Heart right ventricle (tissue), 16 donors: ENCODE data around the gene ERO1A. TPM values are rescaled to one million over a fixed set of nuclear protein-coding genes. Genes with fewer than 3 reads are reported as not detected.

Experiments
- ATAC-seq, 8 donors: fragments of 200-7000 bp; cut with Tn5 transposase; one replicate each; pipeline ENCODE4 v1.9.1; 2020; ENCODE audit warnings: mild to moderate bottlenecking in 8 of 8, moderate library complexity in 8 of 8, moderate number of reproducible peaks in 1 of 8
- DNase-seq, 2 donors: peaks; one replicate each; pipeline ENCODE4 v3.0.0-alpha.2; 2020
- H3K27ac ChIP-seq, 10 donors: fragments of 200-600 bp; sonication (generic) in 2 of 10; one replicate each; pipeline versions ENCODE4 v1.5.0 to v1.8.0; 2020 to 2022; ENCODE audit warnings: mild to moderate bottlenecking in 3 of 10
- H3K27me3 ChIP-seq, 7 donors: fragments of 200-600 bp; one replicate each; pipeline ENCODE4 v1.8.0; 2021 to 2022; ENCODE audit warnings: mild to moderate bottlenecking in 2 of 7
- H3K36me3 ChIP-seq, 9 donors: fragments of 200-600 bp; sonication (generic) in 1 of 9; one replicate each; pipeline versions ENCODE4 v1.5.0 to v1.8.0; 2020 to 2022; ENCODE audit warnings: mild to moderate bottlenecking in 2 of 9
- H3K4me1 ChIP-seq, 9 donors: fragments of 200-600 bp; sonication (generic) in 1 of 9; one replicate each; pipeline versions ENCODE4 v1.5.0 to v1.8.0; 2020 to 2022; ENCODE audit warnings: mild to moderate bottlenecking in 4 of 9
- H3K4me3 ChIP-seq, 10 donors: fragments of 200-600 bp; sonication (generic) in 2 of 10; one replicate each; pipeline versions ENCODE4 v1.5.0 to v1.8.0; 2020 to 2022; ENCODE audit warnings: mild to moderate bottlenecking in 7 of 10, moderate library complexity in 2 of 10
- H3K9me3 ChIP-seq, 11 donors: fragments of 200-600 bp in 10 of 11; sonication (generic) in 2 of 11; one replicate each; pipeline versions ENCODE4 v1.5.0 to v1.8.0; 2013 to 2022; ENCODE audit warnings: mild to moderate bottlenecking in 2 of 11, control low read depth in 1 of 11, moderate library complexity in 1 of 11
- WGBS, 2 donors: extraction: QIAGEN DNeasy Blood & Tissue Kit; methylation state at CpG; one replicate each; pipeline ENCODE4 v1.1.7; 2013; ENCODE audit warnings: inconsistent platforms in 1 of 2; 5-methylcytosine and 5-hydroxymethylcytosine counted together
- intact Hi-C, 10 donors: fragments of 100-400 bp; cut with DNase I; formaldehyde crosslinking; loops; one replicate each; pipeline versions ENCODE4 v1.11.1 to v1.14.2; 2022
- polyA plus RNA-seq, 2 donors: library from polyadenylated mRNA; stranded (reverse); fragments of 200-250 nt; gene quantifications; one replicate each; pipeline ENCODE4 v1.2.3, GENCODE V29; 2013
- total RNA-seq, 10 donors: library from RNA; stranded (reverse); fragmentation: NEBNext Ultra II Directional in 3 of 10; extraction: Animal tissue kit (Norgen Biotek cat#: 25700) in 3 of 10; gene quantifications; one replicate each; pipeline versions ENCODE4 v1.2.1 to v1.2.4, GENCODE V29; 2021 to 2023
- TF ChIP-seq, protein P1 (sequence below), 9 donors: fragments of 200-600 bp; sonication (generic) in 2 of 9; IDR thresholded peaks; one replicate each; pipeline versions ENCODE4 v1.5.0 to v1.8.0; 2021 to 2022; ENCODE audit warnings: antibody characterized with exemption in 9 of 9, mild to moderate bottlenecking in 5 of 9, moderate library complexity in 1 of 9
- donor health status: Arrhythmogenic right ventricular cardiomyopathy.
- donor health status: ischemic (EF 13 %, LVEDD 7.1; RV severe dilation, severe dysfunction).
- donor health status: healthy with polysubstance abuse.
- donor health status: DM: no; HTN: yes; CAD: no.
- donor health status: DM: no; HTN: no; CAD: no.
- donor health status: ischemic (EF 25% LVEDD 6.9; RV normal size, moderate dysfunction).
- donor health status: ischemic (EF 25% LVEDD 5.7; RV mildly dilated, moderate dysfunction).
- donor health status: healthy.
- donor health status: DM: yes; HTN: yes; CAD: no.
- donor health status: Ischemic cardiomyopathy.
- donor health status: ischemic (EF 35%, LVEDD 5.7; RV mildly dilated, moderate dysfunction).
- donor health status: nonischemic (EF 11% LVEDD 7.7; RV severe dilation, severe dysfunction).
- donor health status: DM: yes; HTN: yes; CAD: no.
- donor health status: PGD.
- donor health status: ischemic (EF 29% LVEDD 5.4; RV normal size, mild dysfunction).
- donor health status: nonischemic (EF 23%, LVEDD 6.1; RV moderate dilation, normal function).

ERO1A gene
- total and polyA plus RNA-seq, 12 donors = 9.2 to 54.0 (median 15.8) TPM

DNA sequence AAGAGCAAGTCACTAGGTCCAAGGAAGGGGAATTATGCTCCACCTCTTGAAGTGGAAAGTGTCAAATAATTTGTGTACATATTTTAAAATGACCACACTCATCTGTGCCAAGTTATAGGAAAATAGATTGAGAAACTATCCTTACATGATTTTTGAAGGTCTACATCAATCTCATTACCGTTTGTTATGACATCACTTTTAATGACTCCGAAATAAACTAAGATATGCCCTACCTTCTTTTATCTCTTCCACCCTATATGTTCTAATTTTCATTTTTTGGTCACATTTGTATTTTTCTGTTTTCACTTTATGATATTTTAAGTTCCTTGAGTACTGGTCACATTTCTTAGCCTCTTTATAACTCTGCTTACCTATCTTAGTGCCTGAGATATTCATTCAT is 8.3 kb upstream of the ERO1A start:
- peaks cover 0 to 5% (median under 1%) of the 10 kb centered on the region in 9 donors for H3K36me3 ChIP-seq
- intact Hi-C loops = loop anchor here in 1 of 10 donors (10.0 kb wide), 1 partner anchor 149 kb away; the partner anchor contains the start of genes GPR137C and TXNDC16
- no peak overlapping the region for H3K4me3 ChIP-seq
- no peaks in the 10 kb centered on the region for H3K9me3 ChIP-seq
- ATAC-seq (no peak), DNase-seq (no peak)
- no peaks in the 10 kb centered on the region for H3K27me3 ChIP-seq
- WGBS, 2 donors = 94 to 95% methylated on average over 2 of the region's 2 CpGs
- peak overlapping the region in 1 of 10 donors; percentile 45 for H3K27ac ChIP-seq
- TF ChIP-seq, protein P1, sequence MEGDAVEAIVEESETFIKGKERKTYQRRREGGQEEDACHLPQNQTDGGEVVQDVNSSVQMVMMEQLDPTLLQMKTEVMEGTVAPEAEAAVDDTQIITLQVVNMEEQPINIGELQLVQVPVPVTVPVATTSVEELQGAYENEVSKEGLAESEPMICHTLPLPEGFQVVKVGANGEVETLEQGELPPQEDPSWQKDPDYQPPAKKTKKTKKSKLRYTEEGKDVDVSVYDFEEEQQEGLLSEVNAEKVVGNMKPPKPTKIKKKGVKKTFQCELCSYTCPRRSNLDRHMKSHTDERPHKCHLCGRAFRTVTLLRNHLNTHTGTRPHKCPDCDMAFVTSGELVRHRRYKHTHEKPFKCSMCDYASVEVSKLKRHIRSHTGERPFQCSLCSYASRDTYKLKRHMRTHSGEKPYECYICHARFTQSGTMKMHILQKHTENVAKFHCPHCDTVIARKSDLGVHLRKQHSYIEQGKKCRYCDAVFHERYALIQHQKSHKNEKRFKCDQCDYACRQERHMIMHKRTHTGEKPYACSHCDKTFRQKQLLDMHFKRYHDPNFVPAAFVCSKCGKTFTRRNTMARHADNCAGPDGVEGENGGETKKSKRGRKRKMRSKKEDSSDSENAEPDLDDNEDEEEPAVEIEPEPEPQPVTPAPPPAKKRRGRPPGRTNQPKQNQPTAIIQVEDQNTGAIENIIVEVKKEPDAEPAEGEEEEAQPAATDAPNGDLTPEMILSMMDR (IDR thresholded peaks at IDR 0.05) = no peak
- peaks cover 0 to 45% (median 20%) of the 10 kb centered on the region in 9 donors for H3K4me1 ChIP-seq

DNA sequence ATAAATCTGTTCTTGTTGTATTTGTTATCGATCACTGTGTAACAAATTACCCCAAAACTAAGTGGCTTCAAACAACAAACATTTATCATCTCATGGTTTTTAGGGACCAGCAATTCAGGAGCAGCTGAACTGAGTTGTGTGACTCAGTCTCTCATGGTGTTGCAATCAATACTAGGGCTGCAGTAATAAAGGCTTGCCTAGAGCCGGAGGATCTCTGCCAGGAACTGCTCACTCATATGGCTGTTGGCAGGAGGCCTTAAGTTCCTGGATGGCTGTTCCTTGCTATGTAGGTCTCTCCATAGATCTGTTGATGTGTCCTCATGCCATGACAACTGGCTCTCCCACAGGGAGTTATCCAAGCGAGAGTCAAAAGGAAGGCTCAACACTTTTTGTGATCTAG is 7.9 kb upstream of the ERO1A start:
- peaks cover 0 to under 1% (median 0%) of the 10 kb centered on the region in 9 donors for H3K36me3 ChIP-seq
- peaks cover 0 to 40% (median 16%) of the 10 kb centered on the region in 9 donors for H3K4me1 ChIP-seq
- intact Hi-C loops = loop anchor here in 1 of 10 donors (10.0 kb wide), 1 partner anchor 148 kb away; the partner anchor contains the start of genes GPR137C and TXNDC16
- no peak overlapping the region for H3K4me3 ChIP-seq
- H3K27ac ChIP-seq = peak overlapping the region in 1 of 10 donors; percentile 45
- no peaks in the 10 kb centered on the region for H3K27me3 ChIP-seq
- ATAC-seq = peak in 1 of 8 donors; percentile 7
- TF ChIP-seq, protein P1 (IDR thresholded peaks at IDR 0.05) = no peak
- H3K9me3 ChIP-seq = no peaks in the 10 kb centered on the region
- WGBS, 2 donors = 76 to 81% methylated on average over 3 of the region's 3 CpGs
- no peak for DNase-seq

DNA sequence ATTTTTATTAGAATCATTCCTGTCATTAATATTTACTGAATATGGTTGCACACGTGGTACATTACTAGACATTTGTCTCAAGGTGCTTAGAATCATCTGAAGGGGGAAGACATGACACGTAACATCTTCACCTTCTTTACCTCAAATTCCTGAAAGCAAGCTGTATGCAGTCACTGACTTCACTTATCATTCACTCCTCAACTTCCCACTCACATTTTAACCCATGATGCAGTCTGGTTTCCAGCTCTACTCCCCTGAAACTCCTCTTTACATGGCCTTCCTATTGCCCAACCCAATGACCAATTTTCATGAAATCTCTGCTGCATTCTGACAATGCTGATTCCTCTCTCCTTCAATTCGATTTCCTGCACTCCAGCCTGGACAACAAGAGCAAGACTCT is 5.9 kb upstream of the ERO1A start:
- 63 to 69% methylated on average over 3 of the region's 3 CpGs for WGBS, 2 donors
- TF ChIP-seq, protein P1 (IDR thresholded peaks at IDR 0.05) = no peak
- DNase-seq = no peak
- no peak for ATAC-seq
- intact Hi-C loops = loop anchor here in 1 of 10 donors (10.0 kb wide), 1 partner anchor 146 kb away; the partner anchor contains the start of genes GPR137C and TXNDC16
- Histone ChIP-seq H3K4me1 (peaks cover 0 to 38% (median 7%) of the 10 kb centered on the region in 9 donors), H3K4me3 (no peak overlapping the region), H3K27me3 (no peaks in the 10 kb centered on the region), H3K36me3 (no peaks in the 10 kb centered on the region), H3K27ac (peak overlapping the region in 8 of 10 donors; percentile 11 to 62 (median 44)), H3K9me3 (no peaks in the 10 kb centered on the region)

DNA sequence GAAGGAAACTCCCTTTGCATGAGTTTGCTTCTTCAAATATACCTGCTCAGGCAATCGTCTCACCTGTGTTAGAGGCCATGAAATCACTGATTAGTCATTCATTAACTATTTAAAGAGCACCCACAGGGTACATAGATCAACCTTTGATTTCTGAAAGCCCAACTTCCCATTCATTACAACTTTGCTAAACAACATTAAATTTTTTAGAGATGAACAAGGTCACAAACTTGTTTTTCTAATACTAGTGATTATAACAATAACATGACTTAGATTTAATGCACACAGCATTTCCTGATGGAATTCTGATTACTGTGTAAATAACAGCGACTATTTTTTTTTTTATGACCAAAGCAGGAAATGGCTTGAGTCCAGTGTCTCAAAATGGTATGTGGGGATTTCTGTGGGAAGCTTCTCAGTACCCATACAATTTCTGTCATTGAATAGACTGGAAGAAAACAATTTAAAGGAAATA is 5.4 kb upstream of the ERO1A start:
- Histone ChIP-seq H3K27ac (peak overlapping the region in 8 of 10 donors; percentile 11 to 62 (median 44)), H3K27me3 (no peaks in the 10 kb centered on the region), H3K36me3 (no peaks in the 10 kb centered on the region), H3K9me3 (no peaks in the 10 kb centered on the region), H3K4me3 (no peak overlapping the region), H3K4me1 (peaks cover 0 to 38% (median 7%) of the 10 kb centered on the region in 9 donors)
- TF ChIP-seq, protein P1 (IDR thresholded peaks at IDR 0.05) = no peak
- WGBS, 2 donors = 28 to 44% methylated on average over 2 of the region's 2 CpGs
- ATAC-seq (peak in 2 of 8 donors; percentile 21 to 52), DNase-seq (no peak)
- intact Hi-C loops = loop anchor here in 1 of 10 donors (10.0 kb wide), 1 partner anchor 146 kb away; the partner anchor contains the start of genes GPR137C and TXNDC16
